ENCODE results near the gene GRHL3.

GRHL3 gene

GRCh38 chr1:24392604-24392946 is 73.4 kb downstream of the GRHL3 start:
- no peak for DNase-seq (ENCODE audit: low read depth in 2 of 2, low spot score in 1 of 2)

GRCh38 chr1:24392982-24393650 is 74.0 kb downstream of the GRHL3 start:
- no peak for DNase-seq (ENCODE audit: low read depth in 2 of 2, low spot score in 1 of 2)

GRCh38 chr1:24393892-24394291 is 74.7 kb downstream of the GRHL3 start:
- DNase-seq (ENCODE audit: low read depth in 2 of 2, low spot score in 1 of 2): no peak

- DNase-seq (ENCODE audit: low read depth in 2 of 2, low spot score in 1 of 2): no peak
Observed at GRCh38 chr1:24400065-24400464, 80.9 kb downstream of the GRHL3 start.

GRCh38 chr1:24403806-24404205 is 84.6 kb downstream of the GRHL3 start:
- DNase-seq (ENCODE audit: low read depth in 2 of 2, low spot score in 1 of 2): no peak
